Gastroesophageal sphincter (tissue), 4 donors: ENCODE data around the gene PPARG. TPM values are rescaled to one million over a fixed set of nuclear protein-coding genes. Genes with fewer than 3 reads are reported as not detected.
"Not testable (repeated sequence)": the region's sequence is repeated elsewhere in the genome, so short reads cannot be mapped to it uniquely, and the experiment has no call there.

ENCODE experiments used
- ATAC-seq: fragments of 150-250 bp; one replicate; pipeline ENCODE4 v1.9.1; 2016; ENCODE audit warnings: mild to moderate bottlenecking, moderate library complexity
- H3K27ac ChIP-seq, 4 donors: fragments of 200-600 bp; sonication (generic) in 3 of 4; 1 replicate in 3 of 4; 2 replicates in 1 of 4; pipeline ENCODE4 v1.5.1; 2016 to 2019
- H3K27me3 ChIP-seq: fragments of 200-600 bp; sonication (generic); one replicate; pipeline ENCODE4 v1.5.1; 2019
- H3K36me3 ChIP-seq, 2 donors: fragments of 200-600 bp; sonication (generic); one replicate each; pipeline ENCODE4 v1.5.1; 2019; ENCODE audit warnings: control low read depth in 1 of 2
- H3K4me1 ChIP-seq, 3 donors: fragments of 200-600 bp; sonication (generic); 1 replicate in 2 of 3; 2 replicates in 1 of 3; pipeline ENCODE4 v1.5.1; 2016 to 2019; ENCODE audit warnings: control low read depth in 2 of 3
- H3K4me3 ChIP-seq, 2 donors: fragments of 200-600 bp; sonication (generic); one replicate each; pipeline ENCODE4 v1.5.1; 2019; ENCODE audit warnings: mild to moderate bottlenecking in 1 of 2, moderate library complexity in 1 of 2
- H3K9me3 ChIP-seq, 3 donors: fragments of 200-600 bp; sonication (generic); one replicate each; pipeline ENCODE4 v1.5.1; 2017 to 2019; ENCODE audit warnings: control low read depth in 2 of 3
- CTCF ChIP-seq, 4 experiments: fragments of 200-600 bp in 2 of 4; fragments of 450-650 bp in 2 of 4; sonication (generic) in 1 of 4; IDR thresholded peaks; one replicate each; pipeline ENCODE4 v1.5.1; 2017 to 2019; ENCODE audit warnings: antibody characterized with exemption in 4 of 4, mild to moderate bottlenecking in 2 of 4, moderate library complexity in 2 of 4
- EP300 ChIP-seq: sonication (generic); formaldehyde crosslinking; IDR thresholded peaks from one replicate; pipeline ENCODE4 v1.6.1; 2017; ENCODE audit warnings: antibody characterized with exemption, mild to moderate bottlenecking
- POLR2A ChIP-seq, 2 donors: fragments of 450-650 bp; IDR thresholded peaks; one replicate each; pipeline ENCODE4 v1.6.1; 2017; ENCODE audit warnings: antibody characterized with exemption in 2 of 2, mild to moderate bottlenecking in 2 of 2, moderate library complexity in 1 of 2
- POLR2AphosphoS5 ChIP-seq: sonication (generic); formaldehyde crosslinking; IDR thresholded peaks from one replicate; pipeline ENCODE4 v1.6.1; 2017; ENCODE audit warnings: antibody characterized with exemption
- WGBS, 2 donors: methylation state at CpG; one replicate each; pipeline ENCODE4 v1.1.5; 2018; ENCODE audit warnings: low coverage in 1 of 2; 5-methylcytosine and 5-hydroxymethylcytosine counted together
- total RNA-seq, 4 donors: library from RNA; depleted of rRNA; stranded (reverse); fragments of >200 nt; gene quantifications; one replicate each; pipeline ENCODE4 v1.1.0, GENCODE V29; 2016

PPARG gene
- total RNA-seq, 4 donors from 2014 or later: 3.9 to 14.9 (median 9.3) TPM

GRCh38 chr3:12280357-12280806, 8.5 kb upstream of the PPARG start:
- H3K36me3 ChIP-seq: no peaks in the 10 kb centered on the region
- no peak for TF ChIP-seq CTCF (IDR thresholded peaks at IDR 0.05)
- no peak for TF ChIP-seq EP300
- no peak for TF ChIP-seq POLR2AphosphoS5
- no peak for TF ChIP-seq POLR2A (IDR thresholded peaks at IDR 0.05)
- peaks cover 0 to 7% (median 0%) of the 10 kb centered on the region in 3 donors for H3K9me3 ChIP-seq
- H3K4me3 ChIP-seq: no peak overlapping the region
- H3K4me1 ChIP-seq: no peaks in the 10 kb centered on the region
- H3K27me3 ChIP-seq: peaks cover 29% of the 10 kb centered on the region
- no peak for ATAC-seq
- H3K27ac ChIP-seq: no peak overlapping the region
- 45 to 52% methylated on average over 8 to 9 of the region's 9 CpGs for WGBS, 2 donors

GRCh38 chr3:12284591-12284990, 4.3 kb upstream of the PPARG start:
- 83 to 86% methylated on average over 2 of the region's 2 CpGs for WGBS, 2 donors
- TF ChIP-seq POLR2AphosphoS5 (no peak), POLR2A (IDR thresholded peaks at IDR 0.05) (no peak), CTCF (IDR thresholded peaks at IDR 0.05) (no peak), EP300 (no peak)
- Histone ChIP-seq H3K36me3 (no peaks in the 10 kb centered on the region), H3K27me3 (peaks cover 62% of the 10 kb centered on the region), H3K4me1 (peaks cover 0 to 13% (median 3%) of the 10 kb centered on the region in 3 donors), H3K4me3 (no peak overlapping the region), H3K9me3 (peaks cover 0 to 8% (median 0%) of the 10 kb centered on the region in 3 donors), H3K27ac (no peak overlapping the region)
- no peak for ATAC-seq

GRCh38 chr3:12285003-12285555, 3.8 kb upstream of the PPARG start:
- no peaks in the 10 kb centered on the region for H3K36me3 ChIP-seq
- ATAC-seq: no peak
- H3K4me3 ChIP-seq: no peak overlapping the region
- no peak for TF ChIP-seq EP300
- TF ChIP-seq POLR2AphosphoS5: no peak
- TF ChIP-seq POLR2A (IDR thresholded peaks at IDR 0.05): no peak
- no peak for TF ChIP-seq CTCF (IDR thresholded peaks at IDR 0.05)
- peaks cover 0 to 13% (median 3%) of the 10 kb centered on the region in 3 donors for H3K4me1 ChIP-seq
- peaks cover 59% of the 10 kb centered on the region for H3K27me3 ChIP-seq
- H3K9me3 ChIP-seq: peaks cover 0 to 8% (median 0%) of the 10 kb centered on the region in 3 donors
- 94% methylated on average over 5 of the region's 5 CpGs for WGBS, 2 donors
- H3K27ac ChIP-seq: no peak overlapping the region

GRCh38 chr3:12285779-12286178, 3.1 kb upstream of the PPARG start:
- H3K4me3 ChIP-seq, ATAC-seq, H3K27ac ChIP-seq, H3K36me3 ChIP-seq, H3K9me3 ChIP-seq: not testable (repeated sequence)
- H3K4me1 ChIP-seq: peaks cover 0 to 13% (median 3%) of the 10 kb centered on the region in 3 donors
- H3K27me3 ChIP-seq: peaks cover 54% of the 10 kb centered on the region
- 100% methylated on average over 1 to 7 of the region's 7 CpGs for WGBS, 2 donors

GRCh38 chr3:12286504-12286903, 2.4 kb upstream of the PPARG start:
- H3K27ac ChIP-seq: no peak overlapping the region
- peaks cover 0 to 13% (median 3%) of the 10 kb centered on the region in 3 donors for H3K4me1 ChIP-seq
- H3K27me3 ChIP-seq: peaks cover 54% of the 10 kb centered on the region
- peaks cover 0 to 8% (median 0%) of the 10 kb centered on the region in 3 donors for H3K9me3 ChIP-seq
- H3K4me3 ChIP-seq: no peak overlapping the region
- 81 to 97% methylated on average over 8 to 11 of the region's 12 CpGs for WGBS, 2 donors
- no peak for ATAC-seq
- TF ChIP-seq POLR2A (IDR thresholded peaks at IDR 0.05) (no peak), CTCF (IDR thresholded peaks at IDR 0.05) (no peak)
- H3K36me3 ChIP-seq: no peaks in the 10 kb centered on the region
